HFFc6 (cell line): ENCODE results near the gene WASF3. TPM values are rescaled to one million over a fixed set of nuclear protein-coding genes. Genes with fewer than 3 reads are reported as not detected.
"Not testable (repeated sequence)": the region's sequence is repeated elsewhere in the genome, so short reads cannot be mapped to it uniquely, and the experiment has no call there.

ENCODE experiments used
- DNase-seq: peaks from one replicate; pipeline ENCODE4 v3.0.0-alpha.2; 2018
- H3K27ac Mint-ChIP-seq: 2 replicates; pipeline ENCODE4 v1.8.0; 2020; ENCODE audit warnings: mild to moderate bottlenecking, mixed read lengths
- H3K27me3 Mint-ChIP-seq: 2 replicates; pipeline ENCODE4 v1.8.0; 2021; ENCODE audit warnings: mild to moderate bottlenecking, moderate library complexity, mixed read lengths; ENCODE audit not compliant: insufficient read depth
- H3K36me3 Mint-ChIP-seq: 2 replicates; pipeline ENCODE4 v1.8.0; 2021; ENCODE audit warnings: low read depth, mixed read lengths
- H3K4me1 Mint-ChIP-seq: 2 replicates; pipeline ENCODE4 v1.8.0; 2020; ENCODE audit warnings: low read depth, mixed read lengths
- H3K4me3 Mint-ChIP-seq: 2 replicates; pipeline ENCODE4 v1.8.0; 2020; ENCODE audit warnings: mild to moderate bottlenecking, moderate library complexity, mixed read lengths
- H3K9me3 Mint-ChIP-seq: 2 replicates; pipeline ENCODE4 v1.8.0; 2020; ENCODE audit warnings: mild to moderate bottlenecking, mixed read lengths
- total RNA-seq, 6 experiments: library from RNA; stranded (reverse); fragmentation: NEBNext Ultra II Directional; extraction: Animal tissue kit (Norgen Biotek cat#: 25700); gene quantifications; 2 replicates in 1 of 6; 3 replicates in 5 of 6; pipeline ENCODE4 v1.2.3, GENCODE V29; 2021
- TF ChIP-seq, protein P1 (sequence below): fragments of 200-600 bp; sonication (generic); IDR thresholded peaks from 2 replicates; pipeline ENCODE4 v1.5.0; 2021; ENCODE audit warnings: antibody characterized with exemption, mild to moderate bottlenecking

Gene WASF3
- total RNA-seq, 6 experiments from 2014 or later: 26.4 to 32.9 (median 28.2) TPM

DNA sequence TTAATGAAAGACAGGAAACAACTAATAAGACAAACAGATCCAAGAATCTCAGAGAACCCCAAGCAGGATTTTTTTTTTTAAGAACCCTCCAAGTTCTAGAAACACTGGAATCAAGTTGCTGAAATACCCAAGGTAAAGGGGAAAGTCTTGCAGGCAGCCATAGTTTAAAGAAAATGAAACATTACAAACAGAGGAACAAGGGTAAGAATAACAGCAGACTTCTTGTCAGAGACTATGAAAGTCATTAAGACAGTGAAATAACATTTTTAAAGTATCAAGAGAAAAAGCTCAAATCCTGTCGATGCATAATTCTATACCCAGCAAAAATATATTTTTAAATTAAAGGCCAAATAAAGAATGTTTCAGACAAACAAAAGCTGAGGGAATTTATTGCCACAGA is 67.1 kb downstream of the WASF3 start:
- peaks cover 9% of the 10 kb centered on the region for H3K4me1 Mint-ChIP-seq
- no peak overlapping the region for H3K4me3 Mint-ChIP-seq
- peaks cover 30% of the 10 kb centered on the region for H3K9me3 Mint-ChIP-seq
- H3K27me3 Mint-ChIP-seq: no peaks in the 10 kb centered on the region; the same call in 1 of the 2 replicates
- peaks cover 62% of the 10 kb centered on the region for H3K36me3 Mint-ChIP-seq
- DNase-seq: no peak
- TF ChIP-seq, protein P1, sequence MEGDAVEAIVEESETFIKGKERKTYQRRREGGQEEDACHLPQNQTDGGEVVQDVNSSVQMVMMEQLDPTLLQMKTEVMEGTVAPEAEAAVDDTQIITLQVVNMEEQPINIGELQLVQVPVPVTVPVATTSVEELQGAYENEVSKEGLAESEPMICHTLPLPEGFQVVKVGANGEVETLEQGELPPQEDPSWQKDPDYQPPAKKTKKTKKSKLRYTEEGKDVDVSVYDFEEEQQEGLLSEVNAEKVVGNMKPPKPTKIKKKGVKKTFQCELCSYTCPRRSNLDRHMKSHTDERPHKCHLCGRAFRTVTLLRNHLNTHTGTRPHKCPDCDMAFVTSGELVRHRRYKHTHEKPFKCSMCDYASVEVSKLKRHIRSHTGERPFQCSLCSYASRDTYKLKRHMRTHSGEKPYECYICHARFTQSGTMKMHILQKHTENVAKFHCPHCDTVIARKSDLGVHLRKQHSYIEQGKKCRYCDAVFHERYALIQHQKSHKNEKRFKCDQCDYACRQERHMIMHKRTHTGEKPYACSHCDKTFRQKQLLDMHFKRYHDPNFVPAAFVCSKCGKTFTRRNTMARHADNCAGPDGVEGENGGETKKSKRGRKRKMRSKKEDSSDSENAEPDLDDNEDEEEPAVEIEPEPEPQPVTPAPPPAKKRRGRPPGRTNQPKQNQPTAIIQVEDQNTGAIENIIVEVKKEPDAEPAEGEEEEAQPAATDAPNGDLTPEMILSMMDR: no peak
- no peak overlapping the region for H3K27ac Mint-ChIP-seq

DNA sequence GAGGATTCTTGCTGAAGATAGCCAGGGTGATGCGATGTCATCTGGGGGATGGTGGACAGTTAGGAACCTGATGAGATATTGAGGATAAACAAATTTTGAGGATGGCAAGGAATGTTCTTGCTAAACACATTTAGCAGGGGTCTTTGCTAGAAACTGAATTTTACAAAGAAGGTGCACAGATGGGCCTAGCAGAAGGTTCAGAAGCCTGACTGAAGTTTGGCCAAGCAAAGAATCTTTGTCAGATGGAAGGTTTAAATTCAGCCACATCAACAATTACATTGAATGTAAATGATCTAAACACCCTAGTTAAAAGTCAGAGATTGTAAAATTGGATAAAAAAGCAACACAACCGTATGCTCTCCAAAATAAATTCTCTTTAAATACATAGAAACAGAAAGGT is 68.8 kb downstream of the WASF3 start:
- 0 out of 2 replicates have a peak, but pooled peaks cover 4% of the 10 kb centered on the region for H3K4me1 Mint-ChIP-seq
- no peak overlapping the region for H3K27ac Mint-ChIP-seq
- TF ChIP-seq, protein P1: no peak
- peaks cover 59% of the 10 kb centered on the region for H3K36me3 Mint-ChIP-seq
- H3K9me3 Mint-ChIP-seq: peaks cover 30% of the 10 kb centered on the region
- no peak overlapping the region for H3K4me3 Mint-ChIP-seq
- no peaks in the 10 kb centered on the region; the same call in 1 of the 2 replicates for H3K27me3 Mint-ChIP-seq
- DNase-seq: no peak

DNA sequence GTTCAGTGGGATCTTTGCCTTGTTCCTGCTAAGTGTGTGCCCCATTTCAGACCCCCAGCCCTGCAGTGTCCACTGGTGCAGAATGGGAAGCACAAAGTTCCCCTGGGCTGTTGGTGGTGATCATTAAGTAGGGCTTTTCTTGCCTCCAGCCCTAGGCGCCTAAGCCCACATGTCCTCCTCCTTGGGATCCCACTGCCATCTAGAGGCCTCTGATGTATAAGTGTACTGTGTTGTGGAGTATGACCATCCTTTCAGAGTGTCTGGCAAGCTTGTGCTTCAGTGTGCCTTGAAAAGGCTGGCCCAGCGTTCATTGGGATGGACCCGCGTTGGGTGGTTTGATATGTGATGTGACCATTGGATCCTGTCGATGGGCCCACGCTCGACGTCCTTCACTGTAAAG is 71.2 kb downstream of the WASF3 start:
- H3K4me1 Mint-ChIP-seq: 0 out of 2 replicates have a peak, but pooled peaks cover 4% of the 10 kb centered on the region
- H3K27ac Mint-ChIP-seq: no peak overlapping the region
- no peaks in the 10 kb centered on the region for H3K27me3 Mint-ChIP-seq
- TF ChIP-seq, protein P1: peak; percentile 55
- peak; percentile 45 for DNase-seq
- H3K4me3 Mint-ChIP-seq: no peak overlapping the region
- H3K9me3 Mint-ChIP-seq: peaks cover 19% of the 10 kb centered on the region
- peaks cover 47% of the 10 kb centered on the region for H3K36me3 Mint-ChIP-seq

DNA sequence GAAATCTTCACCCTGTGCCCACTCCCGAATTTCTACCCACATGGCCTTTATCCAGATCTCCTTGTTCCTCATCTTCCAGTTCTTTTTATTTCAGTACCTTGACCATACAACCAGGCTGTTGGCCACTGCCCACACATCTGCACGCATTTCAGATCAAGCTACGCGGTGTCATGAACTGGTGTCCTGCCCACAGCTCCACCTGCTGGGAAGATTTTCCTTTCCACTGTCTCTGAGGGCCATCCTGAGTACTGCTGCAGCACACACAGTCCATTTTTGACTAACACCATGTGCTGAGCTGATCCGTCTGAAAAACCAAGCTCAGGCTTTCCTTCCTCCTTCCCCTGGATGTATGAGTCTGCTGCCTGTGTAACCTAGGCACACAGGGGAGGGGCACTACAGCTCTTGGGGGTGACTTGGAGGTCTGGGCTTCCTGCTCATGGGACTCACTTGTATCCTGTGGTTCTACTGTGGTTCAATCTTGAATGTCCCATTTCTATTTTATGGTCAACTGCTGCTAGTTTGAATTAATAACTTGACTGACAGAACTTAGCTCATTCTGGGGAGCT is 71.9 kb downstream of the WASF3 start:
- no peak for DNase-seq
- no peak overlapping the region for H3K4me3 Mint-ChIP-seq
- H3K27me3 Mint-ChIP-seq: no peaks in the 10 kb centered on the region
- TF ChIP-seq, protein P1: peak; percentile 34; the same call in 1 of the 2 replicates
- H3K9me3 Mint-ChIP-seq: peaks cover 13% of the 10 kb centered on the region
- no peak overlapping the region for H3K27ac Mint-ChIP-seq
- 0 out of 2 replicates have a peak, but pooled peaks cover 4% of the 10 kb centered on the region for H3K4me1 Mint-ChIP-seq
- H3K36me3 Mint-ChIP-seq: peaks cover 47% of the 10 kb centered on the region

DNA sequence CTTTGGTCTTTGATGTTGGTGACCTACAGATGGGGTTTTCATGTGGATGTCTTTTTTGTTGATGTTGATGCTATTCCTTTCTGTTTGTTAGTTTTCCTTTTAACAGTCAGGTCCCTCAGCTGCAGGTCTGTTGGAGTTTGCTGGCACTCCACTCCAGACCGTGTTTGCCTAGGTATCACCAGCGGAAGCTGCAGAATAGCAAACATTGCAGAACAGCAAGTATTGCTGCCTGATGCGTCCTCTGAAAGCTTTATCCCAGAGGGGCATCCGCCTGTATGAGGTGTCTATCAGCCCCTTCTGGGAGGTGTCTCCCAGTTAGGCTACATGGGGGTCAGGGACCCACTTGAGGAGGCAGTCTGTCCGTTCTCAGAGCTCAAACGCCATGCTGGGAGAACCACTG is 78.2 kb downstream of the WASF3 start:
- not testable (repeated sequence) for DNase-seq, H3K4me3 Mint-ChIP-seq, H3K27me3 Mint-ChIP-seq, H3K9me3 Mint-ChIP-seq, H3K4me1 Mint-ChIP-seq, H3K27ac Mint-ChIP-seq
- peaks cover 48% of the 10 kb centered on the region for H3K36me3 Mint-ChIP-seq

DNA sequence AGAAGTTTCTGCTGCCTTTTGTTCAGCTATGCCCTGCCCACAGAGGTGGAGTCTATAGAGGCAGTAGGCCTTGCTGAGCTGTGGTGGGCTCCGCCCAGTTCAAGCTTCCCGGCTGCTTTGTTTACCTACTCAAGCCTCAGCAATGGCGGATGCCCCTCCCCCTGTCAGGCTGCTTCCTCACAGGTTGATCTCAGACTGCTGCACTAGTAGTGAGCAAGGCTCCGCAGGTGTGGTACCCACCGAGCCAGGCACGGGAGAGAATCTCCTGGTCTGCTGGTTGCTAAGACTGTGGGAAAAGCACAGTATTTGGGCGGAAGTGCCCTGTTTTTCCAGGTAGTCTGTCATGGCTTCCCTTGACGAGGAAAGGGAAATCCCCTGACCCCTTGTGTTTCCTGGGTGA is 78.6 kb downstream of the WASF3 start:
- H3K4me1 Mint-ChIP-seq, H3K27ac Mint-ChIP-seq, H3K27me3 Mint-ChIP-seq, DNase-seq, H3K9me3 Mint-ChIP-seq, H3K4me3 Mint-ChIP-seq: not testable (repeated sequence)
- peaks cover 48% of the 10 kb centered on the region for H3K36me3 Mint-ChIP-seq
